Measurements from ENCODE around the gene MAP3K7CL.
"Not testable (repeated sequence)": the region's sequence is repeated elsewhere in the genome, so short reads cannot be mapped to it uniquely, and the experiment has no call there.

The MAP3K7CL gene

GRCh38 chr21:29167481-29167880 lies 37.0 kb downstream of the MAP3K7CL start:
- not testable (repeated sequence) for DNase-seq (ENCODE audit: low read depth in 2 of 2)

- DNase-seq (ENCODE audit: low read depth in 2 of 2), result no peak
These were observed 38.5 kb downstream of the MAP3K7CL start for GRCh38 chr21:29168891-29169315.

- DNase-seq (ENCODE audit: low read depth in 2 of 2), result no peak
These were observed 40.5 kb downstream of the MAP3K7CL start for GRCh38 chr21:29170944-29171343.

GRCh38 chr21:29172282-29172681 lies 41.8 kb downstream of the MAP3K7CL start:
- no peak for DNase-seq (ENCODE audit: low read depth in 2 of 2)

GRCh38 chr21:29174607-29175013 lies 44.2 kb downstream of the MAP3K7CL start:
- no peak for DNase-seq (ENCODE audit: low read depth in 2 of 2)

- DNase-seq (ENCODE audit: low read depth in 2 of 2), result no peak
These were observed 45.1 kb downstream of the MAP3K7CL start for GRCh38 chr21:29175408-29176134.

- no peak for DNase-seq (ENCODE audit: low read depth in 2 of 2)
These were observed 46.2 kb downstream of the MAP3K7CL start for GRCh38 chr21:29176471-29177120.

GRCh38 chr21:29177800-29178199 lies 47.4 kb downstream of the MAP3K7CL start:
- DNase-seq (ENCODE audit: low read depth in 2 of 2), result no peak

GRCh38 chr21:29178926-29179325 lies 48.5 kb downstream of the MAP3K7CL start:
- no peak for DNase-seq (ENCODE audit: low read depth in 2 of 2)

GRCh38 chr21:29179503-29179902 lies 49.1 kb downstream of the MAP3K7CL start:
- no peak for DNase-seq (ENCODE audit: low read depth in 2 of 2)

GRCh38 chr21:29181799-29182470 lies 51.5 kb downstream of the MAP3K7CL start:
- no peak for DNase-seq (ENCODE audit: low read depth in 2 of 2)

GRCh38 chr21:29182691-29183092 lies 52.2 kb downstream of the MAP3K7CL start:
- DNase-seq (ENCODE audit: low read depth in 2 of 2), result no peak

- no peak for DNase-seq (ENCODE audit: low read depth in 2 of 2)
These were observed 53.6 kb downstream of the MAP3K7CL start for GRCh38 chr21:29184037-29184436.

- no peak for DNase-seq (ENCODE audit: low read depth in 2 of 2)
These were observed 54.7 kb downstream of the MAP3K7CL start for GRCh38 chr21:29185172-29185571.

GRCh38 chr21:29185633-29186032 lies 55.2 kb downstream of the MAP3K7CL start:
- DNase-seq (ENCODE audit: low read depth in 2 of 2), result no peak

- no peak for DNase-seq (ENCODE audit: low read depth in 2 of 2)
These were observed 55.8 kb downstream of the MAP3K7CL start for GRCh38 chr21:29186246-29186645.

GRCh38 chr21:29187944-29188343 lies 57.5 kb downstream of the MAP3K7CL start:
- DNase-seq (ENCODE audit: low read depth in 2 of 2), result no peak

- DNase-seq (ENCODE audit: low read depth in 2 of 2), result no peak
These were observed 58.9 kb downstream of the MAP3K7CL start for GRCh38 chr21:29189353-29189752.

GRCh38 chr21:29190923-29191331 lies 60.5 kb downstream of the MAP3K7CL start:
- DNase-seq (ENCODE audit: low read depth in 2 of 2), result peak in 1 of 2 donors; percentile 6

- no peak for DNase-seq (ENCODE audit: low read depth in 2 of 2)
These were observed 62.6 kb downstream of the MAP3K7CL start for GRCh38 chr21:29193072-29193471.

- no peak for DNase-seq (ENCODE audit: low read depth in 2 of 2)
These were observed 63.5 kb downstream of the MAP3K7CL start for GRCh38 chr21:29193901-29194300.

GRCh38 chr21:29194342-29194741 lies 63.9 kb downstream of the MAP3K7CL start:
- no peak for DNase-seq (ENCODE audit: low read depth in 2 of 2)

GRCh38 chr21:29194847-29195246 lies 64.4 kb downstream of the MAP3K7CL start:
- DNase-seq (ENCODE audit: low read depth in 2 of 2), result no peak
